ENCODE data around the gene EREG. TPM values are rescaled to one million over a fixed set of nuclear protein-coding genes. Genes with fewer than 3 reads are reported as not detected.

EREG gene
- total and polyA plus RNA-seq, 2 donors (not counting 1 experiment from before 2014, with no cell fraction given) = 0.33 TPM; not detected in 1

DNA sequence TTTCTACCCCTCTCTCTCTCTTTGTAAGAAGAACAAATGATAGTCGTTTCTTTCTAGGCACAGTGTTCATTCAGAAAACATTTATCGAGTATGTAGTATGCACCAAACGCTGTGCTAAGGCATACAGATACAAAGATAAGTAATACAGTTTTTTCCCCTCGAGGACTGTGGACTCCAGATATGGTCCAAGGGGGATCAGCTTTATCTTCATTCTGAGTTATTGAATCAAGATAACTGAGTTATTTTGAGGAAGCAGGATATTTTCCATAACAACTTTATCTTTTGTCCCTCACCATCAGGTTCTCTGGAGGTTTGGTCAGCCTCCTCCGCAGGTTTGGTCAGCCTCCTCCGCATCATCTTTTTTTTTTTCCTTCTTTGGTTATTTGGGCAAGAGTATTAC, 15.0 kb downstream of the EREG start:
- Mint-ChIP-seq H3K27ac (no peak overlapping the region), H3K4me3 (no peak overlapping the region), H3K27me3 (peaks cover 6% of the 10 kb centered on the region), H3K9me3 (ENCODE audit: insufficient read depth) (no peaks in the 10 kb centered on the region), H3K4me1 (no peaks in the 10 kb centered on the region)
- Histone ChIP-seq H3K79me2 (ENCODE audit: control insufficient read depth, insufficient read depth, low read length) (no peaks in the 10 kb centered on the region), H3K9me3 (ENCODE audit: control extremely low read depth in 1 of 3, control insufficient read depth in 2 of 3, insufficient read depth in 1 of 3, low read length in 2 of 3) (no peaks in the 10 kb centered on the region), H3K4me1 (ENCODE audit: control insufficient read depth in 2 of 2, insufficient read depth in 2 of 2, low read length in 2 of 2) (no peaks in the 10 kb centered on the region), H3K4me3 (ENCODE audit: control extremely low read depth in 1 of 5, extremely low read depth in 1 of 5, insufficient read depth in 1 of 5, low read depth in 2 of 5, low read length in 4 of 5) (no peak overlapping the region), H2AFZ (ENCODE audit: insufficient read depth, low read depth, low read length, poor library complexity, severe bottlenecking) (no peak overlapping the region), H3K9ac (ENCODE audit: low read length) (no peak overlapping the region), H3K4me2 (replicated peaks; ENCODE audit: low read depth, low read length, poor library complexity, severe bottlenecking) (no peak overlapping the region), H4K20me1 (ENCODE audit: control insufficient read depth, insufficient read depth, low read length, poor library complexity, severe bottlenecking) (no peaks in the 10 kb centered on the region), H3K36me3 (replicated peaks in 1 of 2; ENCODE audit: control extremely low read depth in 1 of 2, control insufficient read depth in 1 of 2, extremely low read depth in 1 of 2, insufficient read depth in 2 of 2, low read length in 1 of 2) (no peaks in the 10 kb centered on the region), H3K27ac (ENCODE audit: low read length in 2 of 2) (no peak overlapping the region), H3K27me3 (replicated peaks in 1 of 4; ENCODE audit: control extremely low read depth in 1 of 4, control insufficient read depth in 3 of 4, insufficient read depth in 4 of 4, low read length in 3 of 4) (no peaks in the 10 kb centered on the region)
- intact Hi-C loops (cut with micrococcal nuclease) = loop anchor here (10.0 kb wide), 1 partner anchor 495 kb away; no protein-coding TSS in a partner anchor
- no CpG with 5 or more reads among the region's 6 CpGs for WGBS (ENCODE audit: insufficient coverage)
- ChIA-PET POLR2A (no interaction called here), CTCF (interaction anchor here (6.0 kb wide), 1 partner anchor 152 kb away, joined by 152 read pairs; no protein-coding TSS in a partner anchor)
- DNase-seq (no peak), ATAC-seq (ENCODE audit: low read depth) (no peak)
- TF ChIP-seq CTCF (IDR thresholded peaks at IDR 0.05) (no peak), EZH2 (IDR thresholded peaks at IDR 0.05; ENCODE audit: borderline replicate concordance, insufficient read depth, low read depth, low read length, poor library complexity, severe bottlenecking) (no peak)

- Histone ChIP-seq H3K9me3 (ENCODE audit: control extremely low read depth in 1 of 3, control insufficient read depth in 2 of 3, insufficient read depth in 1 of 3, low read length in 2 of 3) (no peaks in the 10 kb centered on the region), H3K27ac (ENCODE audit: low read length in 2 of 2) (no peak overlapping the region), H3K9ac (ENCODE audit: low read length) (no peak overlapping the region), H3K4me1 (ENCODE audit: control insufficient read depth in 2 of 2, insufficient read depth in 2 of 2, low read length in 2 of 2) (no peaks in the 10 kb centered on the region), H2AFZ (ENCODE audit: insufficient read depth, low read depth, low read length, poor library complexity, severe bottlenecking) (no peak overlapping the region), H3K4me3 (ENCODE audit: control extremely low read depth in 1 of 5, extremely low read depth in 1 of 5, insufficient read depth in 1 of 5, low read depth in 2 of 5, low read length in 4 of 5) (no peak overlapping the region), H4K20me1 (ENCODE audit: control insufficient read depth, insufficient read depth, low read length, poor library complexity, severe bottlenecking) (no peaks in the 10 kb centered on the region), H3K79me2 (ENCODE audit: control insufficient read depth, insufficient read depth, low read length) (no peaks in the 10 kb centered on the region), H3K4me2 (replicated peaks; ENCODE audit: low read depth, low read length, poor library complexity, severe bottlenecking) (no peak overlapping the region), H3K27me3 (replicated peaks in 1 of 4; ENCODE audit: control extremely low read depth in 1 of 4, control insufficient read depth in 3 of 4, insufficient read depth in 4 of 4, low read length in 3 of 4) (no peaks in the 10 kb centered on the region), H3K36me3 (replicated peaks in 1 of 2; ENCODE audit: control extremely low read depth in 1 of 2, control insufficient read depth in 1 of 2, extremely low read depth in 1 of 2, insufficient read depth in 2 of 2, low read length in 1 of 2) (no peaks in the 10 kb centered on the region)
- TF ChIP-seq EZH2 (IDR thresholded peaks at IDR 0.05; ENCODE audit: borderline replicate concordance, insufficient read depth, low read depth, low read length, poor library complexity, severe bottlenecking) (no peak), CTCF (IDR thresholded peaks at IDR 0.05) (no peak)
- peaks cover 10% of the 10 kb centered on the region for H3K27me3 Mint-ChIP-seq
- H3K4me3 Mint-ChIP-seq = no peak overlapping the region
- H3K27ac Mint-ChIP-seq = no peak overlapping the region
- POLR2A ChIA-PET = no interaction called here
- WGBS (ENCODE audit: insufficient coverage) = no CpG with 5 or more reads among the region's 1 CpG
- CTCF ChIA-PET = interaction anchor here (0.9 to 1.3 kb wide), 3 partner anchors 8 to 147 kb away, joined by 3 to 7 read pairs (median 3); no protein-coding TSS in a partner anchor
- ATAC-seq (ENCODE audit: low read depth) (no peak), DNase-seq (no peak)
- intact Hi-C loops (cut with micrococcal nuclease) = no loop called here
- no peaks in the 10 kb centered on the region for H3K9me3 Mint-ChIP-seq (ENCODE audit: insufficient read depth)
- H3K4me1 Mint-ChIP-seq = no peaks in the 10 kb centered on the region
Measured at GRCh38 chr4:74385386-74385785, 20.4 kb downstream of the EREG start.
